H9 (cell line): Measurements from ENCODE around the gene KCNK1. TPM values are rescaled to one million over a fixed set of nuclear protein-coding genes. Genes with fewer than 3 reads are reported as not detected.

Experiments
- DNase-seq: peaks from one replicate; pipeline ENCODE4 v3.0.0-alpha.2; 2017
- H2AFZ ChIP-seq: one replicate; pipeline ENCODE4 v1.6.1; 2013; ENCODE audit warnings: mild to moderate bottlenecking, low read length, control low read depth, moderate library complexity
- H2AK5ac ChIP-seq: 2 replicates; pipeline ENCODE4 v1.6.1; 2013; ENCODE audit warnings: low read length, control low read depth, mixed read lengths; ENCODE audit not compliant: insufficient read length
- H2BK120ac ChIP-seq: one replicate; pipeline ENCODE4 v1.6.1; 2013; ENCODE audit warnings: low read depth, mild to moderate bottlenecking, low read length, control low read depth, inconsistent platforms; ENCODE audit not compliant: poor library complexity, severe bottlenecking
- H2BK12ac ChIP-seq: 2 replicates; pipeline ENCODE4 v1.6.1; 2013; ENCODE audit warnings: low read length, control low read depth, mixed read lengths, low read depth; ENCODE audit not compliant: insufficient read length
- H2BK15ac ChIP-seq: 2 replicates; pipeline ENCODE4 v1.6.1; 2013; ENCODE audit warnings: low read depth, low read length, control low read depth
- H2BK20ac ChIP-seq: one replicate; pipeline ENCODE4 v1.6.1; 2013; ENCODE audit warnings: low read depth, mild to moderate bottlenecking, low read length, control low read depth, inconsistent platforms; ENCODE audit not compliant: poor library complexity, severe bottlenecking
- H2BK5ac ChIP-seq: 2 replicates; pipeline ENCODE4 v1.6.1; 2013; ENCODE audit warnings: low read length, control low read depth, mixed read lengths; ENCODE audit not compliant: insufficient read length
- H3K14ac ChIP-seq: 2 replicates; pipeline ENCODE4 v1.6.1; 2013; ENCODE audit warnings: low read length, control low read depth; ENCODE audit not compliant: insufficient read depth
- H3K18ac ChIP-seq: 2 replicates; pipeline ENCODE4 v1.6.1; 2013; ENCODE audit warnings: low read depth, mild to moderate bottlenecking, mixed read lengths, low read length, control low read depth; ENCODE audit not compliant: insufficient read length
- H3K23ac ChIP-seq: 2 replicates; pipeline ENCODE4 v1.6.1; 2013; ENCODE audit warnings: low read length, control low read depth, mixed read lengths, low read depth; ENCODE audit not compliant: insufficient read length
- H3K23me2 ChIP-seq: 2 replicates; pipeline ENCODE4 v1.6.1; 2013; ENCODE audit warnings: low read depth, mild to moderate bottlenecking, mixed read lengths, low read length, control low read depth; ENCODE audit not compliant: insufficient read length, poor library complexity, severe bottlenecking
- H3K27ac ChIP-seq: 2 replicates; pipeline ENCODE4 v1.5.1; 2013; ENCODE audit warnings: low read length, control low read depth, mixed read lengths, low read depth; ENCODE audit not compliant: insufficient read length
- H3K27me3 ChIP-seq: 2 replicates; pipeline ENCODE4 v1.6.1; 2013; ENCODE audit warnings: low read length, control low read depth, inconsistent platforms; ENCODE audit not compliant: insufficient read depth
- H3K4ac ChIP-seq: 2 replicates; pipeline ENCODE4 v1.6.1; 2013; ENCODE audit warnings: low read depth, mild to moderate bottlenecking, control low read depth, inconsistent platforms, low read length, moderate library complexity
- H3K4me1 ChIP-seq: 2 replicates; pipeline ENCODE4 v1.6.1; 2013; ENCODE audit warnings: low read length, control low read depth, inconsistent platforms; ENCODE audit not compliant: insufficient read depth
- H3K4me2 ChIP-seq: 2 replicates; pipeline ENCODE4 v1.6.1; 2013; ENCODE audit warnings: low read length, control low read depth, mixed read lengths; ENCODE audit not compliant: insufficient read length, insufficient read depth
- H3K56ac ChIP-seq: 2 replicates; pipeline ENCODE4 v1.6.1; 2013; ENCODE audit warnings: low read depth, mild to moderate bottlenecking, mixed read lengths, low read length, control low read depth; ENCODE audit not compliant: insufficient read length
- H3K79me1 ChIP-seq: 2 replicates; pipeline ENCODE4 v1.6.1; 2013; ENCODE audit warnings: low read depth, mild to moderate bottlenecking, moderate library complexity, low read length, control low read depth, inconsistent platforms; ENCODE audit not compliant: insufficient read depth, poor library complexity, severe bottlenecking
- H3K79me2 ChIP-seq: 2 replicates; pipeline ENCODE4 v1.6.1; 2013; ENCODE audit warnings: low read length, control low read depth, inconsistent platforms; ENCODE audit not compliant: insufficient read depth
- H3K9ac ChIP-seq: 2 replicates; pipeline ENCODE4 v1.6.1; 2013; ENCODE audit warnings: low read length, control low read depth, mixed read lengths; ENCODE audit not compliant: insufficient read length; ENCODE audit errors: extremely low read depth
- H3K9me3 ChIP-seq: one replicate; pipeline ENCODE4 v1.6.1; 2013; ENCODE audit warnings: low read depth, low read length, inconsistent platforms; ENCODE audit not compliant: control insufficient read depth
- H3T11ph ChIP-seq: one replicate; pipeline ENCODE4 v1.6.1; 2013; ENCODE audit warnings: mild to moderate bottlenecking, low read length, control low read depth, inconsistent platforms
- H4K20me1 ChIP-seq: one replicate; pipeline ENCODE4 v1.6.1; 2013; ENCODE audit not compliant: control insufficient read depth, insufficient read length, insufficient read depth
- H4K5ac ChIP-seq: 2 replicates; pipeline ENCODE4 v1.6.1; 2013; ENCODE audit warnings: low read depth, mild to moderate bottlenecking, mixed read lengths, low read length, control low read depth; ENCODE audit not compliant: insufficient read length
- H4K8ac ChIP-seq: replicated peaks from 2 replicates; pipeline ENCODE4 v1.6.1; 2013; ENCODE audit warnings: low read length, control low read depth, mixed read lengths, low read depth; ENCODE audit not compliant: insufficient read length
- H4K91ac ChIP-seq: 2 replicates; pipeline ENCODE4 v1.6.1; 2013; ENCODE audit warnings: low read depth, mild to moderate bottlenecking, moderate library complexity, mixed read lengths, low read length, control low read depth; ENCODE audit not compliant: insufficient read length
- H3K27ac Mint-ChIP-seq, 3 experiments: 2 replicates in 2 of 3; 3 replicates in 1 of 3; pipeline ENCODE4 v1.8.0; 2020 to 2021; ENCODE audit warnings: mixed read lengths in 3 of 3, mild to moderate bottlenecking in 1 of 3, moderate library complexity in 1 of 3
- H3K27me3 Mint-ChIP-seq: 2 replicates; pipeline ENCODE4 v1.8.0; 2021; ENCODE audit warnings: low read depth, mild to moderate bottlenecking, moderate library complexity, mixed read lengths
- H3K36me3 Mint-ChIP-seq, 3 experiments: 2 replicates in 2 of 3; 3 replicates in 1 of 3; pipeline ENCODE4 v1.8.0; 2020 to 2021; ENCODE audit warnings: low read depth in 3 of 3, mixed read lengths in 3 of 3; ENCODE audit not compliant: insufficient read depth in 1 of 3
- H3K4me1 Mint-ChIP-seq, 2 experiments: 2 replicates each; pipeline ENCODE4 v1.8.0; 2020; ENCODE audit warnings: mixed read lengths in 2 of 2
- H3K4me3 Mint-ChIP-seq, 2 experiments: 2 replicates in 1 of 2; 3 replicates in 1 of 2; pipeline ENCODE4 v1.8.0; 2020 to 2021; ENCODE audit warnings: mild to moderate bottlenecking in 2 of 2, mixed read lengths in 2 of 2, moderate library complexity in 1 of 2
- H3K9me3 Mint-ChIP-seq, 2 experiments: 2 replicates in 1 of 2; 3 replicates in 1 of 2; pipeline ENCODE4 v1.8.0; 2020; ENCODE audit warnings: mild to moderate bottlenecking in 2 of 2, mixed read lengths in 2 of 2, moderate library complexity in 1 of 2
- CTCF ChIP-seq: fragments of 200-600 bp; sonication (generic); conservative IDR thresholded peaks from 3 replicates; pipeline ENCODE4 v1.8.0; 2021; ENCODE audit warnings: antibody characterized with exemption, mild to moderate bottlenecking
- WGBS: extraction: QIAGEN DNeasy Blood & Tissue Kit; methylation state at CpG from one replicate; pipeline ENCODE4 v1.1.7; 2013; ENCODE audit warnings: missing lambda C conversion rate, low lambda C conversion rate, mixed read lengths; ENCODE audit not compliant: insufficient read length; ENCODE audit errors: extremely low coverage; 5-methylcytosine and 5-hydroxymethylcytosine counted together
- total RNA-seq: library from RNA; stranded (reverse); gene quantifications from 2 replicates; pipeline ENCODE4 v1.2.1, GENCODE V29; 2021

Gene KCNK1
- total RNA-seq, 1 experiment from 2014 or later, result 9.9 TPM

GRCh38 chr1:233654658-233655280 lies 40.9 kb downstream of the KCNK1 start:
- H3K4me1 Mint-ChIP-seq, result peaks cover 29 to 40% of the 10 kb centered on the region in 2 experiments
- no peak overlapping the region for H2AK5ac ChIP-seq
- H3K9me3 Mint-ChIP-seq, result peaks cover 3% of the 10 kb centered on the region in 2 experiments; a peak in 1 of 5 replicates
- H4K91ac ChIP-seq, result no peak overlapping the region
- H3K56ac ChIP-seq, result no peak overlapping the region
- H3K4me3 Mint-ChIP-seq, result no peak overlapping the region
- no peak overlapping the region for H2BK5ac ChIP-seq
- H4K20me1 ChIP-seq, result no peaks in the 10 kb centered on the region
- H3K79me1 ChIP-seq, result no peaks in the 10 kb centered on the region
- no peak overlapping the region for H3K14ac ChIP-seq
- peak overlapping the region in 1 of 3 experiments; percentile 16; a peak in 1 of 7 replicates for H3K27ac Mint-ChIP-seq
- H2BK20ac ChIP-seq, result no peak overlapping the region
- H3K27me3 Mint-ChIP-seq, result no peaks in the 10 kb centered on the region
- peaks cover 0 to 6% (median 5%) of the 10 kb centered on the region in 3 experiments; a peak in 5 of 7 replicates for H3K36me3 Mint-ChIP-seq
- H3K18ac ChIP-seq, result no peak overlapping the region
- H3K79me2 ChIP-seq, result no peaks in the 10 kb centered on the region
- DNase-seq, result no peak
- H2BK15ac ChIP-seq, result no peak overlapping the region
- no peak overlapping the region for H3K4me2 ChIP-seq
- peaks cover 4% of the 10 kb centered on the region; the same call in 1 of the 2 replicates for H3K4me1 ChIP-seq
- WGBS, result no CpG with 5 or more reads among the region's 5 CpGs
- no peak overlapping the region for H4K5ac ChIP-seq
- no peak overlapping the region for H2BK12ac ChIP-seq
- no peaks in the 10 kb centered on the region for H3K23me2 ChIP-seq
- H3K27me3 ChIP-seq, result no peaks in the 10 kb centered on the region
- H3K9ac ChIP-seq, result no peak overlapping the region
- H3K9me3 ChIP-seq, result no peaks in the 10 kb centered on the region
- no peak overlapping the region for H3K27ac ChIP-seq
- no peak overlapping the region for H4K8ac ChIP-seq
- no peak overlapping the region for H3T11ph ChIP-seq
- H2AFZ ChIP-seq, result no peak overlapping the region
- no peak overlapping the region for H3K4ac ChIP-seq
- H2BK120ac ChIP-seq, result no peak overlapping the region
- H3K23ac ChIP-seq, result no peak overlapping the region
- no peak for TF ChIP-seq CTCF
